Central memory CD8-positive, alpha-beta T cell (primary cell): ENCODE measurements around the gene OR3A3.
"Not testable (repeated sequence)": the region's sequence is repeated elsewhere in the genome, so short reads cannot be mapped to it uniquely, and the experiment has no call there.

Source experiments
- ATAC-seq: fragments of 150-1000 bp; cut with Tn5 transposase; replicated peaks from 2 replicates; pipeline ENCODE4 v1.10.0; 2022; ENCODE audit warnings: mild to moderate bottlenecking, moderate FRiP score, moderate number of reproducible peaks; ENCODE audit not compliant: poor library complexity, severe bottlenecking; ENCODE audit errors: extremely low read depth
- DNase-seq, 2 donors: peaks; one replicate each; pipeline ENCODE4 v3.0.0; 2021; ENCODE audit warnings: low spot score in 2 of 2
- H3K27ac Mint-ChIP-seq: one replicate; pipeline ENCODE4 v1.8.0; 2022; ENCODE audit warnings: low read depth, mild to moderate bottlenecking, moderate library complexity, mixed read lengths
- H3K27me3 Mint-ChIP-seq: one replicate; pipeline ENCODE4 v1.8.0; 2022; ENCODE audit warnings: mixed read lengths
- H3K36me3 Mint-ChIP-seq: one replicate; pipeline ENCODE4 v1.8.0; 2022; ENCODE audit warnings: mild to moderate bottlenecking, moderate library complexity, mixed read lengths; ENCODE audit not compliant: insufficient read depth
- H3K4me1 Mint-ChIP-seq: one replicate; pipeline ENCODE4 v1.8.0; 2022; ENCODE audit warnings: mixed read lengths
- H3K4me3 Mint-ChIP-seq: one replicate; pipeline ENCODE4 v1.8.0; 2022; ENCODE audit warnings: mild to moderate bottlenecking, moderate library complexity, mixed read lengths
- H3K9me3 Mint-ChIP-seq: one replicate; pipeline ENCODE4 v1.8.0; 2022; ENCODE audit warnings: mixed read lengths

Gene OR3A3

DNA sequence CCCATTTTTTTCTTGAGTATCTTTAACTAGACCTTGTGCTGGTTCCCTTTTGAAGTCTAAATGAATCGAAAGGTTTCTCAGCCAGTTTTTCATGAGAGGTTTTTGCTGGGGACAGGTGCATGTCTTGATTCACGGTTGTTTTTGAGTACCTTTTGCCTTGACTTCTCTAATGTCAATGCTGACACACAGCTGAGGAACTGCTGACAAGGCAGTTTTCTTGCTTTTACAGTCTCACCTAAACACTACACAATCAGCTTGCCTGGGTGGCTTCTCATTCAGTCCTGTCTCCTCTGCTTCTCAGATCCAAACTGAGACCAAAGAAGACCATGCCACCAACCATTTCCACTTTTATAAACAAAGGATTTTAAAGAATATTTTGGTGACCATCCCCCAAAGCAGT lies 7.1 kb downstream of the OR3A3 start:
- H3K36me3 Mint-ChIP-seq = no peaks in the 10 kb centered on the region
- no peak overlapping the region for H3K4me3 Mint-ChIP-seq
- DNase-seq (no peak), ATAC-seq (no peak)
- H3K27me3 Mint-ChIP-seq = peaks cover 43% of the 10 kb centered on the region
- H3K27ac Mint-ChIP-seq = no peak overlapping the region
- H3K9me3 Mint-ChIP-seq = no peaks in the 10 kb centered on the region
- no peaks in the 10 kb centered on the region for H3K4me1 Mint-ChIP-seq

DNA sequence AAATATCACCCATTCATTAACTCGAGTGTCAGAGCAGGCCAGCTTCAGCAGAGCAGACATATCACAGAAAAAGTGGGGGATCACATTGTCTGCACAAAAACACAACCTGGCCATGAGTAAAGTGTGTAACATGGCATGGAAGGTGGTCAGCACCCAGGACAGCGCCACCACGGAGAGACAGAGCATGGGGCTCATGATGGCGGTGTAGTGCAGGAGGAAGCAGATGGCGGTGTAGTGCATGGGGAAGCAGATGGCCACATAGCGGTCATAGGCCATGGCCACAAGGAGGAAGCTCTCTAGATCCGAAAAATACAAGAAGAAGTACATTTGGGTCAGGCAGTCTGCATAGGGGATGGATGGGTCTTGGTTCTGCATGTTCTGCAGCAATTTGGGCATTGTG lies 22.0 kb downstream of the OR3A3 start:
- not testable (repeated sequence) for H3K36me3 Mint-ChIP-seq, H3K9me3 Mint-ChIP-seq, ATAC-seq, H3K27ac Mint-ChIP-seq, H3K4me3 Mint-ChIP-seq, H3K4me1 Mint-ChIP-seq, DNase-seq
- H3K27me3 Mint-ChIP-seq = peaks cover 52% of the 10 kb centered on the region

DNA sequence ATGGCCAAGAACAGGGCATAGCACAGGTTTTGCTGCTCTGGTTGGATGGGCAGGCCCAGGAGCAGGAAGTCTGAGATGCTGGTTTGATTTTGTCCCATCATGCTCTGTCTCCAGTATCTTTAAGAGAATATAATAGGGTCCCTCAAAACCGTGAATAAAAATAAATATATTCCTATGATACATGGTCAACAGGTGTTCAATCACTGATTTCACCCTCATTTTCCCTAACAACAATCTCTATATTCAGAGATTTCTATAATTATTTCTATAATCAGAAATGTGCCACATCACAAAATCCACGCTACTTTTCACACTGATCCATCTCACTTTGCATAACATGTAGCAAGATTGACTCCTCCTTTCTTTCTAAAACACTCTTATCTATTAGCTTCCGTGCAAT lies 22.6 kb downstream of the OR3A3 start, which contains the start of gene OR1E2:
Gene OR1E2 (minus strand): TSS at position 101 of the 400 bp plus-strand sequence. CDS start 0 bp downstream, at position 101.
- no peak within 1 kb of the TSS for H3K27ac Mint-ChIP-seq

DNA sequence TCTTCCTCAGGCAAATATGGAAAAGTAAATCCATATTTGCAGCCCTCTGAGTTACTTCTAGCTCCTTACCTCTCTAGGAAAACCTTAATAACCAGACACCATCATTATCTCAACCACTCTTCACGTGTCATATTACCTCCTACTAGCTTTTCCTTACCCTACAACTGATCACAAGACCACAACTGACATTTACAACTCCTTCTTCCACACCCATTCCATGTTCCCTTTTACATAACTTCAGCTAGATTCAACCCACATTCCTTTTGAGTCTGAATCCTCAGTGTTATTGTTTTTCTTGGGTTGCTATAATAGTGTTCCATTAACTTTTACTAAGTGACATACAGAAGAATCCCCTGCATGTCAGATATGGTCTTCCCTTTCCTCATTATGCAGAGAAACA lies 27.2 kb downstream of the OR3A3 start:
- Mint-ChIP-seq H3K27me3 (peaks cover 43% of the 10 kb centered on the region), H3K4me1 (no peaks in the 10 kb centered on the region), H3K9me3 (peaks cover under 1% of the 10 kb centered on the region), H3K27ac (no peak overlapping the region), H3K4me3 (no peak overlapping the region), H3K36me3 (no peaks in the 10 kb centered on the region)
- no peak for ATAC-seq
- DNase-seq = no peak

More for the DNA sequence above, 22.6 kb downstream of the OR3A3 start, which contains the start of gene OR1E2:
- Mint-ChIP-seq H3K4me1 (no peaks in the 10 kb centered on the region), H3K36me3 (no peaks in the 10 kb centered on the region), H3K27me3 (peaks cover 52% of the 10 kb centered on the region), H3K4me3 (no peak within 1 kb of the TSS), H3K9me3 (peaks cover 5% of the 10 kb centered on the region)
- ATAC-seq = no peak
- no peak for DNase-seq

DNA sequence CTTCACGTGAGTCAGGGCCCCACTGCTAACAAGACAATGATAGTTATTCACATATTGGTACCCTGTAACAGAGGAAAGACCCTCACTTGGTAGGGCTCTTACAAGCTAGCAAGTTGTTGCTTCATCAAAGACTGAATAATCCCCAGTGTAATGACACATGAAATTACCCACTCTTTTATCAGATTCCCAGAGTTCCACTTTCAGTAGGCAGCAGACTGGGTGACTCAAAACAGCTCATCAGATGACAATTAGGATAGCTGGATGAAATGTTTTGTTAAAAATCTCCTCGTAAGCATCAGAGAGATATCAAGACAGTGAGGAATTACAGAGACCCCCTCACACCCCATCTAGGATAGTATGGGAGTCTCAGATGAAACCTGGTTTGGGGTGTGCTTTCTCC lies 29.3 kb downstream of the OR3A3 start:
- ATAC-seq (no peak), DNase-seq (no peak)

DNA sequence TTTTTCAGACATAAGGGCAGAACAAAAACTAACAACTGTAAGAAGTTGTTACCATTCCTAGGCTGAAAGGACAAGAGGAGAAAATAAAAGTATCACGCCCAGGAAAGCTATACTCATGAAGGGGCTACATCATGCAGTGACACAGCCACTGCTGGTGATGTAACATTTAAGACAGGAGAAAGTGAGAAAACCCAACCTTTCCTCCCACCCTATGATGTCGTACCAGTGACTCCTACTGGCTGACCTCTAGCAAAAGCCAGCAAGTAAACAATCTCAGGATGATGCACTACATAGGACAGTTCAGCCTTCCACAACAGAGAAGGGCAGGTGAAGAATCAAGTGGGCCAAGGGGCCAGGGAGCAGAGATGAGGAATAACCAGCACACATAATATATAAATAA lies 36.5 kb downstream of the OR3A3 start:
- ATAC-seq (no peak), DNase-seq (no peak)
- no peaks in the 10 kb centered on the region for H3K9me3 Mint-ChIP-seq
- H3K27ac Mint-ChIP-seq = no peak overlapping the region
- H3K36me3 Mint-ChIP-seq = no peaks in the 10 kb centered on the region
- H3K27me3 Mint-ChIP-seq = peaks cover 47% of the 10 kb centered on the region
- no peak overlapping the region for H3K4me3 Mint-ChIP-seq
- no peaks in the 10 kb centered on the region for H3K4me1 Mint-ChIP-seq

More for the DNA sequence above, 29.3 kb downstream of the OR3A3 start:
- Mint-ChIP-seq H3K4me3 (no peak overlapping the region), H3K9me3 (no peaks in the 10 kb centered on the region), H3K4me1 (no peaks in the 10 kb centered on the region), H3K27ac (no peak overlapping the region), H3K36me3 (no peaks in the 10 kb centered on the region), H3K27me3 (peaks cover 39% of the 10 kb centered on the region)

DNA sequence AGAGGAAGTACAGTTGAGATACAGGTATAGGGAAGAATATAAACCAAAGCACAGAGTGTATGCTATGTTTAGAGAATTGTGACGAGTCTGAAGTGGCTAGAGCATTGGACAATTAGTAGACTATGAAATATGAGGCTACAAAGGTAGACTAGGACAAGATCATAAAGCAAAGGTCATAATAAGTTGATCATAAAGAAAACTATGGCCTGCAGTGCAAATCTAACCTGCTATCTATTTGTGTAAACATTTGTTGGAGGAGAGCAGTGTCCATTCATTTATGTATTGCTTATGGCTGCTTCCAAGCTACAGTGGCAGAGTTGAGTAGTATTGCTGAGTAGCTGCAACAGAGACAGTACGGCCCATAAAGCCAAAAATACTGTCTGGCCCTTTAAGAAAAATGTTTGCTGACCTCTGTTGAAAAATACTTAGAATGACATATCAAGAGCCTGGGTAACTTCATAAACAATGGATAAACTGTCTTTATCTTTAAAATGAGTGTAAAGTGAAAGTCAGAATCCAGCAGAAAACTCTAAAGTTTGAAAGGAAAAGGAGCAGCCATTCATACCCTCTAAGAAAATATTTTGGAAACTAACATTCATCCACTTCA lies 37.0 kb downstream of the OR3A3 start:
- H3K27ac Mint-ChIP-seq = no peak overlapping the region
- no peaks in the 10 kb centered on the region for H3K36me3 Mint-ChIP-seq
- DNase-seq = no peak
- H3K4me3 Mint-ChIP-seq = no peak overlapping the region
- H3K4me1 Mint-ChIP-seq = no peaks in the 10 kb centered on the region
- H3K9me3 Mint-ChIP-seq = no peaks in the 10 kb centered on the region
- H3K27me3 Mint-ChIP-seq = peaks cover 47% of the 10 kb centered on the region
- ATAC-seq = no peak

DNA sequence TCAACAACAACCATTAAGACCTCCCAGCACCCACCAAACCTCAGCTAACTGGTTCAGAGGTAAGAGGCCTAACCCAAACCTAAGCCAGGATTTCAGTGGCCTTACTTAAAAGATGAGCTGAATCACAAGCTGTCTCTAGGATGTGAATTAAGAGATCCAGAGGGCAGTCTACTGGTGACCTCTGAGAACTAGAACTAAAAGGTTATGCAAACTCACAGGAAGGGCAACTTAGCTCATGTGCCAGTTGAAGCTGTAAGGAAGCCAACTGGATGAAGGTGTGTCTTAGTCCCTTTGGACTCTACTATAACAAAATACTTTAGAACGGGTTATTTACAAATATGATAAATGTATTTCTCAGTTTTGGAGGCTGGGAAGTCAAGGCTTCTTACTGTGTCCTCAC lies 55.2 kb downstream of the OR3A3 start:
- not testable (repeated sequence) for H3K4me3 Mint-ChIP-seq, H3K36me3 Mint-ChIP-seq, H3K27ac Mint-ChIP-seq, ATAC-seq, H3K9me3 Mint-ChIP-seq, H3K4me1 Mint-ChIP-seq, DNase-seq
- peaks cover 18% of the 10 kb centered on the region for H3K27me3 Mint-ChIP-seq

DNA sequence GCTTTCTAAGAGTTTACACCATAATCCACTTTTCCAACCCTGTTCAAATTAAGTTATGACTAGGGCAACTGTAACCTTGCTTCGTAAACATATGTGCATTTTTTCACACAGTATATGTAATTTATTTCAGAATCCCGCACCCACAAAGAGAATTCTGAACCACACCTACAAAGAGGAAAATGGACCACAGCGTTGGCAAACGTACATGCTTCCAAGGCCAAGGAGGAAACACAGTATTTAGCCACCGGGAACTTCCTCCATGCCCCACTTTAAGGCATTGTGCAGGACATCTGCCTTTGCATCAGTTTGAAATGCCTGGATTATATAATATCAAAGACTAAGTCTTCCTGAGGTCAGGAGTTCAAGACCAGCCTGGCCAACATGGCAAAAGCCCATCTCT lies 58.4 kb downstream of the OR3A3 start:
- no peak overlapping the region for H3K27ac Mint-ChIP-seq

DNA sequence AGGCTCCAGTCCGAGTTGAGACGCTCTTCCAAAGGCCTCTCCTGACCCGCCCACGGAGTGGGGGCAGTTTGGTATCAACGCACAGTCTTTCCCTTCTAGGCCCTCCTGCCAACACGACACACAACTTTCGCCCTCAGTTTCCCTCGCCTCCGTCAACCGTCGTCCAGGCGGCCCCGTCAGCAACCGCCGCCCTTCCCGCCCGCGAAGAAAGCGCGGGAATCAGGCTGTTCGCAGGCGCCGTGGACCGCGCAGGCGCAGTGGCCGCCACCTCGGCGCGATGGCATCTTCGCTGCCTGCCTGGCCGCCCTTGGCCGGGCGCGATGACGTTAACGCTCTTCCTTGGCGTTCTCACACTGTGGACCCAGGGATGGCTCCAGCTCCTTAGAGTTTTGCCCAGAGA lies 60.4 kb downstream of the OR3A3 start, which contains the start of gene SPATA22:
Gene SPATA22 (minus strand): TSS at position 221 of the 400 bp plus-strand sequence. CDS start 2,494 bp downstream, outside the sequence.
- Mint-ChIP-seq H3K36me3 (no peaks in the 10 kb centered on the region), H3K4me3 (no peak within 1 kb of the TSS), H3K27me3 (peaks cover 13% of the 10 kb centered on the region), H3K9me3 (no peaks in the 10 kb centered on the region), H3K27ac (no peak within 1 kb of the TSS), H3K4me1 (peaks cover 3% of the 10 kb centered on the region)
- ATAC-seq = no peak
- DNase-seq = no peak

More for the DNA sequence above, 58.4 kb downstream of the OR3A3 start:
- no peaks in the 10 kb centered on the region for H3K36me3 Mint-ChIP-seq
- no peaks in the 10 kb centered on the region for H3K4me1 Mint-ChIP-seq
- no peak overlapping the region for H3K4me3 Mint-ChIP-seq
- no peak for ATAC-seq
- DNase-seq = no peak
- no peaks in the 10 kb centered on the region for H3K9me3 Mint-ChIP-seq
- peaks cover 18% of the 10 kb centered on the region for H3K27me3 Mint-ChIP-seq

DNA sequence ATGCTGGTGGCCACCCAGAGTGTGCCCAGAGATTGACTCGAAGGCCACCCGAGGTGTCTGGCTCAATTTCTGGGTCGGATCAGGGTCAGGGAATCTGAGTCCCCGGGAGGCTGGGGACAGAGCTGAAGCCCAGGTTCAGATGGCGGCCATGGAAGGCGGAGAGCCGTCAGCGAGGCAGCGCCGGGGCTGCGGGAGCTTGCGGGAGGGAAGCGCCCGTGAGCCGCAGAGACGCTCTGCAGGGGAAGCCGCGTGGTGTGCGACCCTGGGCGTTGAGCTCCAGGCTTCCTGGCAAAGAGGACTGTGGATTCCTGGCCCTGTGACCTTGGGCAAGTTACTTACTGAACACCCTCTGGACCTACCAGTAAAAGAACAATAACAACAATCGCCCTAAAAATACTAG lies 61.0 kb downstream of the OR3A3 start:
- ATAC-seq (no peak), DNase-seq (no peak)
- Mint-ChIP-seq H3K27ac (no peak overlapping the region), H3K27me3 (peaks cover 11% of the 10 kb centered on the region), H3K4me1 (peaks cover 3% of the 10 kb centered on the region), H3K9me3 (no peaks in the 10 kb centered on the region), H3K4me3 (no peak overlapping the region), H3K36me3 (no peaks in the 10 kb centered on the region)
